C1 segment of cervical spinal cord (tissue), 14 donors: ENCODE data around the gene TAGLN3.

Source experiments
- DNase-seq, 14 donors: peaks; one replicate each; lab custom pipeline; 2025; lab: John Stamatoyannopoulos, UW

Gene TAGLN3

DNA sequence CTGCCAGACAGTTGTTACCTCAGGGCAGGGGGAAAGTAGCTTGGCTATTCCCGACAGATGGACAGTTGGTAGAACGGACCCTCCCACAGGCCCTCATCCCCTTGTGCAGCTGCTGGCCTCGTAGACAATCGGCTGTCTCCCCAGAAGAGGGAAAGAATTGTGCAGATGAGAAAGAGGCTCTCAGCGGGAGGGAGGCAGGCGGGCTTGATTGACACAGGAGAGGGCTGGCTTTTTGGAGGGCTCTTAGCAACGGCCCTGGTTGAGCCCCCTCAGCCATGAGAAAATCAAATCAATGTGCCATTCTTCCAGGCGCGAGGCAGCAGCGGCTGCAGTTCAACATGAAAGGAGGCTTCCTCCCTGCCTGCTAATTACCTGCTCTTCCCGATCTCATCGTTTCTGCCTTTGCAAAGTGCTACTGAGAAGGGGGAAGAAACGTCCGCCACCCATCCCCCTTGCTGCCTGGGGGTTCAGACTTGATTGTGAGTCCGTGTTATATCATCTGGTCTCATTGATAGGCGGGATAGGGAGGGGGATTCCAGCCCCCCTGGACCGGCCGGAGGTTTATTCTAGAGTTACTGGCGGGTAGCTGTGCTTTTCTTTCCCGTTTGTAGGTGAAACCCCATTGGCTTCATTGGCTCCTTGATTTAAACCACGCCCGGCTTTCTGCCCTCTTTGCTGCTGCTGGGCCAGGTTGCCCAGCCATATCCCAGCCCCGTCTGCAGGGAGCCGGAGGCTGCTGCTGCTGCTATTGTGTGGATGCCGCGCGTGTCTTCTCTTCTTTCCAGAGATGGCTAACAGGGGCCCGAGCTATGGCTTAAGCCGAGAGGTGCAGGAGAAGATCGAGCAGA, at the start of gene TAGLN3:
TAGLN3 (plus strand) TSS at position 287 of the 848 bp plus-strand sequence; CDS start at position 788, 501 bp downstream.
- peak in 8 of 14 donors; percentile 18 to 83 (median 40) for DNase-seq

DNA sequence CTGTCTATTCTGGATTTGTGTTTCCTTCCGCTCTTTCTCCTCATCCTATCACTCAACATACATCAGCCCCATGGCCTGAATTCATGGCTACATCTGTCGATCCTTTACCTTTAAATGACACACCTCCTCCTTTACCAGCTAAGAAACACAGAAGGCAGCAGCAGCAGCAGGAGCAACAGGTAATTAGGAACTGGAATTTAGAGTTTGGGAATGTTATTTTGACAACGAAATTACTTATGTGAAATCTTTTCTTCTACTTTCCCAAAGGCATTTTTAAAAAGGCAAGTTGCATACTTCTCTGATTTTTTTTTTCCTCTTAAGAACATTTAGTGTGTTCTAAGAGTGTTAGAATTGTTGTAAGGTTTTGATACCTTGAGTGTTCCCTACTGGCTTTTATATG, 49.0 kb upstream of the TAGLN3 start:
- DNase-seq: no peak

DNA sequence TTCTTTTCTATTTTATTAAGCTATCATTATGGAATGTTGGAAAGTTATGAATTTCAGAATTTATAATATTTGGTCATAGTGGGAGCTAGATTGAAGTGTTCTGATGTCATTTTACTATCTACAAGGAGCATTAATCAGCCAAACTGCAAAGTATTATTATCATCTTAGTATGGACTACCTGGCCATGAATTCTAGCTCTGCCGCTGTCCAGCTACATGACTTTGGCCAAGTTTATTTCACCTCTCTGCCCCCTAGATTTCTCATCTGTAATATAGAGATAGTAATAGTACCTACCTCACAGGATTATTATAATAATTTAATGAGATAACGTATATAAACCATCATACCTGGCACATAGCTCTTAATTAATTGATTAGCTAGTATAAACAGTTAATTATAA, 47.7 kb upstream of the TAGLN3 start:
- no peak for DNase-seq

DNA sequence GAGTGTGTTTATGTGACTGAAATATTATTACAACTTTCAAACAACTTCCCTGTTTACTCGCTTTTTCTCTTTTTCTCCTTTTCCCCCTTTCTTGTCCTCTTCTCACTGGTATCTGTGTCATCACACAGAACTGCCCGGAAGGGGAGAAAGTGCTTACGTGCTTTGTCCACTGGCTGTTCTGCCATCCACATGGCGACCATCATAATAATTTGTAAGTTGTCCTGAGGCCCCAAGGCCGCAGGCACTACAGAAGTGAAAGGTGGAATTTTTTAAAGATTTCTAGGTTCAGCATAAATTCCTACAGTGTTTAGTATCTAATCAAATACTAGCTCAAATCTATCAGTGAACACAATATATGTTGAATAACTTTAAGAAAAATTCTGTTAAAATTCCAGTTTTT, 46.6 kb upstream of the TAGLN3 start:
- no peak for DNase-seq

DNA sequence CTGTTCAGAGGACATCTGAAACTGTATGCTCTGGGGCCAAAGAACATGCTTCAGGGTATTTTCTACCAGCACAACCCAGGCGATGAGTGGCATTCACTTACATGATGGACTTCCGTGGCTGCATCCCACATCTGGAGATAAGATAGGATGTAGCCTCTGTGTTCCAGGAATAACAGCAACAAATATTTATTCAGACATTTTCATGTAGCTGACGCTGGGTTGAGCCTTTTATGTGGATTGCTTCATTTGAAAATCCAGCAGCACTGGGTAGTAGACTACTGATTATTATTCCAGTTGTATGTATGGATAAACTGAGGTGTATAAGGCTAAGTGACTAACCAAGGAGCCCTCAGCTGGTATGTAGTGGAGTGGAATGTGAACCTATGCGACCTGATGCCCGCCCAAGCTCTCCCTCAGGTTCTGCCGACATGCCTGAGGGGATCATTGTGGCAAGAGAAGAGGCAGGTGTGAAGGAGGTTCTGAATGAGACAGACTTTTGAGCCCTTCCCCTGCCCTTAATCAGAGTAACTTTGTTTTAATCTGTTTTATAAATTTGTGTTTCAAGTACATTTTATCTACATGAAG, 45.8 kb upstream of the TAGLN3 start:
- no peak for DNase-seq

DNA sequence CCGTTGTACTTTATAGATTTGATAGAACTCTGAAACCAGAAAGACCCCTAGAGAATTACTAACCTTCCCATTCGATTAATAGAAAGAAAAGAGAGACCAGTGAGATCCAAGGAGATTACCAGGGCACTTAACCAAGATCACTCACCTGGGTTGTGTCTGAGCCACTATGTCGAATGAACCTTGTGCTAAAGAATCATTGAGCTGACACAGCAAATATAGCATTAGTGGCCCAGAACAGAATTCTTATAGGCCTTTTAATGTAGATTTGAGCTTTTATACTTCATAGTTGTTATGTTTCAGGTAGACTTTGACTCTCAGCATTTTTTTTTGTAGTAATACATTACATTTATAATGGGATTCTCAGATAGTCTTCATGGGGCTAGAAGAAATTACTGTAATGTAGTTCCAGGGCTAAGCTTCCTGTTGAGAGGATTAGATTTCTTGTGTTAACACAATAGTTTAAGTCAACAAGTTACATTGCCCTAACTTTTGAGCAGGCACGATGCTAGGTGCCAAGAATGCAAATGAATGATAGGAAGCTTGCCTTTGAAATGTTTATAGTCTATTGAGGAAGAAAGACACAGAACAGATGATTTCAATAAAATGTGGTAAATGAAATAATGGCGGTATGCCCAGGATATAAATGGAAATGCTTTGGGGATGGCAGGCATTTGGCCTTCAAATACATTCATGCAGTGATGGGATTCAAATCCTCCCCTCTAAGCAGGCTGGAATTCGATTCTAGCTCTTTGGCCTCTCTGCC, 44.3 kb upstream of the TAGLN3 start:
- no peak for DNase-seq

DNA sequence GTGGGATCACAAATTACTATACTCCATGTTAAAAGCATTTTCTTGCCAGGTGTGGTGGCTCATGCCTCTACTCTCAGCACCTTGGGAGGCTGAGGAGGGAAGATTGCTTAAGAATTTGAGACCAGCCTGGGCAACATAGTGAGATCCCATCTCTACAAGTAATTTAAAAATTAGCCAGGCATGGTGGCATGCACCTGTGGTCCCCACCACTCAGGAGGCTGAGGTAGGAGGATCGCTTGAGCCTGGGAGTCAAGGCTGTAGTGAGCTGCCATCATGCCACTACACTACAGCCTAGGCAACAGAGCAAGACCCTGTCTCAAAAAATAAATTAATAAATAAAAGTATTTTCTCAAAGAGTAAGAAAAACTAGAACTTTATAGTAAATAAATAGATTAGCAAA, 42.8 kb upstream of the TAGLN3 start:
- no peak for DNase-seq

DNA sequence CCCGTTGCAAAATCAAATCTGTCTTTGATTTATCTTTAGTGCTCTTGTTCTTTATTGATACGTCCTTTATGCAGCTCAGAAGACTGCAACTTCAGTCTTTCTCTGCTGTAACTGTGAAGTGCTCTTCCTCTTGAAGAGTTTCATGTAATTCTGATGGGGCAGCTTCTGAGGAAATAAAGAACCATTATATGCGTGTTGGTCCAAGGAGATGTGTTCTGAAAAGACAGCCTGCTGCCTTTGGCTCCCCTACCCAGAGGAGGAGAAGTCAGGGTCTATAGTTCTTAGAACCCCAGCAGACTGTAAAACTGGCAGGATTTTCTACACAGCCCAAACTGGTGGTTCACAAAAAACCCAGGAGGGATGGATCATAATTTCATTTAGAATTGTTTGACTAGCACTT, 42.3 kb upstream of the TAGLN3 start:
- DNase-seq: no peak

DNA sequence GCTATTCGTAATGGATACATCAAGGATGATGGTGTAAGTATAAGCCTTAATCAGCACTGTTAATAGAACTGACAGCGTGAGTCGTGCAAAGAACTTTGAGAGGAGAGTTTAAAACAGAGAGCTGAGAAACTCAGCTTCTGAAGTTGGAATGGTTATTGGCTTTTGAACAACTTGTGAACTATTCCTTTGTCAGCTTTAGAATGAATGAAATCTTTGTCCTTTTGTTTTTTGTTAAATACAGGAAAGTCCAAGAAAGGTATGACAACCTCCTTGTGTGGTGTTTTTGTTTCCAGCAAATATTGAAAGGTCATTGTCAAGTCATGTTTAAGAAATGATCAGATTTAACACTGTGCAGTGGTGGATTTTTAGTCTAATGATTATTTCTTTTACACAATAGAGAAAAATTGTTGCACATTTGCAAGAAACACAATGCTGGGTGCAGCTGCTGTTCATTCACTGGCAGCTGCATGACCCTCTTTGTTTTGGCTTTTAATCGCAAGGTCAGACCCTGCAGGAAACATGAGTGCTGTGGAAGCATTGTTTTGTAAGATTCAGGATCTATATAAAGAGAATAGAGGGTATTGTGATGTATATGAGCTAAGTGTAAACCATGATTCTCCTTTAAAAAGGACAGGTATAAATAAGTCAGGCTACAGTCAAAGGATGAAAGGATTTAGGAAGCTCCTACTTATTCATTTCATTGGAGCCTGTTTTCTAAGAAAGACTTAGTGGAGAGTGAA, 41.6 kb upstream of the TAGLN3 start:
- DNase-seq: no peak

DNA sequence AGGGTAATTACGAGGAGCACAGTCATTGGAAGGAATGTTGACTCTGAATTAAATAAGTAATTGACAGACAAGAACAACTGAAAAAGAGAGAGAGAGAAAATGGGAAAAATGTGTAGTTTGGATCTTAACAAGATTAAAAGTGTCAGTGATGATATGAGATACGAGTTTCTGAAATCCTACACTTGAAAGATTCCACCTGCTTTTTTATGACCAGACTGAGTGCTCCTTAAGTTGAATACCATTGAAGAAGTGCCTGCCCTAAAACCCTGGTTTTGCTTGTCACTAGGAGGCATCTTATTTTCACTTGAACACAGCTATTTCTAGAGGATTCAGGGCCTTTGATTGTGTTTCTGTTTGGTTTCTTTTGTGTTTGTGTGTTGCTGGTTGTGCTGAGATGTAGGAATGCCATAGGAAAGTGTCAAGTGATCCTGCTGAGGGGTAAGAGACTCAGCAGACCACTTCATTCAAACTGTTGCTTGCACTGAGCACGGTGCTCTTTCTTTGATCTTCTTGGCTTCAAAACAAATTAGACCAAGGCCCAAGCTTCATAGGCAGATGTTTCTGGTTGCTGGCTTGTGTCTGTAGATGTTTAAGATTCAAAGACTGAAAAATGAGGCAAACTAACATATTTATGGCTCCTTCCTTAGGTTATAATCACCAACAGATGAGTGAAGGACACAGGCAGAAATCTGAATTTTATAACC, 37.1 kb upstream of the TAGLN3 start:
- DNase-seq: no peak

DNA sequence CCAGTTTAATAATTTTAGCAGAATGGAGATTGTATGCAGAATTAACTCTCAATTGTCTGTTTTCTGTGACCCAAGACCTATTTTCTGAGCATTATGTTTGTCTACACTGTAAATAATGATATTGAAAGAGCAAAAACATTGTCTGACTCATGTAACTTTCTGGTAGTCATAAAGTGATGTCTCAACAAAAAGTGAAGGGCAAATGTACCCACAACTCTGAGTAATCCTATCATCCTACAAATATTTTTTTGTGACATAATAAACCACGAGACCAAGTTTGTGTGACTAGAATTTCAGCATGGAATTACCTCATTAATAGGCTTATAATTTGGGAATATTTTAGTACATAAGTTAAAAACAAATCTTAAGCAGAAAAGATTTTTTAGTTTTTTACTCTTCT, 35.3 kb upstream of the TAGLN3 start:
- DNase-seq: no peak

DNA sequence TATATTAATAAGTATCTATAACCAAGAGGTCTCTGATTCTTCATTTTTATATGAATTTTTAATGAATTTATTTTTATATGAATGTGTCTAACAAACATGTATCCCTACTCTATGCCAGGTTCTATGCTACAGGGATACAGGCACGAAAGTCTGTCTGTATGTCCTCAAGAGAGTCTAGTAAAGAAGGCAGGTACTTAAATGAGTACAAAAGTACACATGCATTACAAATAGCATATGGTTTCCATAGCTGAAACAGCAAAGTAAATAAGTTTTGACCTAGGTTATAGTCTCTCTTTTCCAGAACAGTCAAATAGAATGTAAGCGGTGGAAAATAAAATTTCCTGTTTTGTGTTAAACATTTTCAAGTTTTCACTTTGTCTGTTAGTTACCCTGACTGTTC, 33.2 kb upstream of the TAGLN3 start:
- no peak for DNase-seq

DNA sequence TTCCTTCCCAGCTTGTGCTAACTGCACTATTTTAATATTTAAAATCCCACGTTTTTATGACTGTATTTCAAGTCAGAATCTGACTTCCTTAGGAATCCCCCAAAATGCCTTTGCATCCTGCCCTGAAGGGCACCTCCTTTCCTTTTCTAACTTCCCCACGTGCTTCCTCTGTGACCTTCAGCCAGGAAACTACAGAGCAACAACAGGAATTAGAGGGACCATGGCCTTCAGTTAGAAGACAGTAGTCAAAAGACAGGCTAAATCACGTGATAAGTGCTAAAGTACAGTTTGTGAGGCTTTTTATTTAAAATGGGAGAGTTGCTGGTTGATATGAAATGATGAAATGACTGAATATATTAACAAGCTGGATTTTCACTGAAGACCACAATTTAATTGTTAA, 31.7 kb upstream of the TAGLN3 start:
- no peak for DNase-seq

DNA sequence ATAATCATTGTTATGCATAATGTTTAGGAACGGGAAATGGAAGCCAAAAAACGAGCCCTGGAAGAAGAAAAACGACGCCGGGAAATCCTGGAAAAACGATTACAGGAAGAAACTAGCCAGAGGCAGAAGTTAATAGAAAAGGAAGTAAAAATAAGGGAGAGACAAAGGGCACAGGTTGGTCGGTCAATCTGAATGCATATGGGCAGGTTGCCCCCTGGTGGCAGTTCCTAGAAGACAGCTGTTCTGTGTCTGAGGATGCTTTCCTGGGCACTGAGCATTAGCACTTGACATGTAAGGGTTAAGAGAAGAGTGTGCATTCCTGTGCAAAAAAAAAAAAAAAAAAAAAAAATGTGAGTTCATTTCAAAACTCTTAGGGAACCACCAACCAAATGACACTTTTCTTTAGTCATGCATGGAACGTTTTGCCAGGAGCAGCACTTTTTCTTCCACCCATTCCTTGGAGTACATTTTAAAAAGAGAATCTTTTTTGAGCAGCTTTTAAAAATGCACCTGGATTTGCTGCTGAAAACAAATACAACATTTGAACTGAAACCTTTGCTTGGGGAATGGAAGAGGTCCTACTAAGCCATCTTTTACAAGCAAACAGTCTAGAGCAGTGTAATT, 31.0 kb upstream of the TAGLN3 start:
- peak in 11 of 14 donors; percentile 10 to 72 (median 41) for DNase-seq

DNA sequence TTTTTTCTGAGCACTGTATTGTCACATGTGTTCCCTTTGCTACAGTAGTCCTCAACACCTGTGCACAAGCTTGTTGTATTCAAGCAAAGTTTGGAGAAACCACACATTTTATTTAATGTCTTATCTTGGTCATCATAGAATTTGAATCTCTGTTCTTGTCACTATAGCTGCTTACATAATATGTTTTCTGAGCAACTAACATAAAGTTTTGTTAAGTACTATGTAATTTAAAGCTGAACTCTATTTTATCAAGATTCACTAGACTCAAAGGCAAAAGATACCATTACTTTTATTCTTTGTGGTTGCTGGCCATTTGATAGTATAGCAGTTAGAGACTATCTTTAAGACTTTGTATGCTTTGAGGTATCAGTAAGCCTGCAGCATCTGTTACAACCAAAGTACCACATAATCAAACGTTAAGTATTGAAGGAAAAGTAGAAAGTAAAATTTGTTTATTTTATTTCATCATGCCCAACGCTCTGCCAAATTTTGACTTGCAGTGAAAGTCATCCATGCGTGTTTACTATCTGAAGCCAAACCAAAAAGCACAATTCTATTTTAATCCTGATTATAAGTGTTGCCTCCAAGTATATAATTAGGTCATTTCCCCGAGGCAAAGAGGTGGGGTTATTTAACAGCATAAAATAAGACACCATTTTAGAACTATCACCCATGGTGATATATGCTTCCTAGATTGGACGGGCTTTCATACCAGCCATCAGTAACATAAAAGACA, 30.2 kb upstream of the TAGLN3 start:
- no peak for DNase-seq

DNA sequence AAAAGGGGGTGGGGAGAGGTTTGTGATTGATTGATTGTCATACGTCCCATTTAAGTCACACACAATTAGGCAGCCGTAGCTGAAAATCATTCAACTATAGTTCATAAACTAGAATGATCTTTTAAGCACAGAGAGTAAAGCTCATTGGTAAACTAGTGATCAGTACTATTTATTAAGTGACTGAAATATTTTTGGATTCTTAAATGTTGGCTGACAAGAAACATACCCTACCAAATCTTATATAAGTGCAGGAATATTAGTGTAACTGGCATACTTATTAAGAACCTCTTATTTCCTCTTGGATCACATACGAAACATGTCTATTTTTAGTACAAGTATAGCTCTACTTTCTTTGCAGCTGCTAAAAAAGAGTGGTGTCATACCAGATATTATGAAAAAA, 28.3 kb upstream of the TAGLN3 start:
- no peak for DNase-seq

DNA sequence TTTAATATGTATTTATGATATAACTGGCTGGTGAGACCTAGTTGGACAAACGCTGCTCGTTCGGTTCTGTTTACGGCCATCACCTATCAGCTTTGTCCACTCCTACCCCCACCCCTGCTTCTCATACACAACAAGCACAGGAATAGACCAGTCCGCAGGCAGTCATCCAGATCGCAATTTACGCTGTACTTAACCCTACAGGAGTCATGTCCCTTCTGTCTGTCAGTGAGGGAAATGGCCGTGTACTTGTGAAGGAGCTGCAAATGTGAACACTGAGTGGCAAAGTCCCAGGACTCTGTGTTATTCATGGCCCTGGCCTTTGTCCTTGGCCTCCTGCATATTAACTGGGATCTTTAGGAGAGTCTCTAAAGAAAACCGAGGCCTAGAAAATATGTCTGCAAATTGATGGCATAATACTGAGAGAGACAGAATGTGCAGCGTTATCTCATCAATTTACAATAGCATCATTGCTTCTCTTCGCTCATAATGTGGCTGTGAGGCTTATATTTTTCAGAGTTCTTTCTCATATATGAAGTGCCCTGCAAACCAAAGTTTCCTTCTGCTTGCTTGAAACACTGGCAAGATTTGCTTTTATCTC, 27.1 kb upstream of the TAGLN3 start:
- DNase-seq: peak in 1 of 14 donors; percentile 19

DNA sequence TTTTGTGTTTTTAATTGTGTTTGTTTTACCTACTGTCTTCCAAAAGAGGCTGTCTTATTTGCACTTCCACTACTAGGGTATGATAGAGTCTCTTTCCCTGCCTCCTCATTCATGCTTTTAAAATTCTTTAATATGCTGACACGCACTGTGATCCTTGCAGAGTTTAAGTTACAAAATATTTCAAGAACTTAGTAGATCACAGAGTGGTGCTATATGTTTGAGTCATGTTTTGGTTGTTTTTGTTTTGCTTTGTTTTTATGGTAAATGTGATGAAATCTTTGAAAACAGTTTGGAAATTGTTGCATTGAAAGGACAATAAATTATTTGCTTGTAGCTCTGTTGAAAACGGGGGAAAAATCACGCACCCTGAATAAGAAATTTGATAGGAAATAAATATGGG, 25.8 kb upstream of the TAGLN3 start:
- DNase-seq: no peak

DNA sequence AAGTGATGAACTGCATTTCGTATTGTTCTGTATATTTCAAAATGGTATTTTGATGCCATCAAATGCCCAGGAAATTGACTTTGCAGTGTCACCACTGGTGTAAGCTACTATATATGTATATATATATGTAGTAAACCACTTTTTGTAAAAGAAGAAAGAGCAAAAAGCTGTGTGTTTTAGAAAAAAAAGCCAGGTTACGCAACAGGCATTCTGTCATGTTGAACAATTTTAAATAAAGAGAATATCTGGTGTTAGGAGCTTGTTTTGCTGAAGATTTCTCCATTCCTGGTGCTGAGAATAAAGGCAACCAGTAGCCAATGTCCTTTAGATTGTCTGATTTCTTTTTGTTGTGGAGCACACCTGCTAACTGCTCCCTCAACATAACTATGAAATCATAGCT, 23.6 kb upstream of the TAGLN3 start:
- no peak for DNase-seq

DNA sequence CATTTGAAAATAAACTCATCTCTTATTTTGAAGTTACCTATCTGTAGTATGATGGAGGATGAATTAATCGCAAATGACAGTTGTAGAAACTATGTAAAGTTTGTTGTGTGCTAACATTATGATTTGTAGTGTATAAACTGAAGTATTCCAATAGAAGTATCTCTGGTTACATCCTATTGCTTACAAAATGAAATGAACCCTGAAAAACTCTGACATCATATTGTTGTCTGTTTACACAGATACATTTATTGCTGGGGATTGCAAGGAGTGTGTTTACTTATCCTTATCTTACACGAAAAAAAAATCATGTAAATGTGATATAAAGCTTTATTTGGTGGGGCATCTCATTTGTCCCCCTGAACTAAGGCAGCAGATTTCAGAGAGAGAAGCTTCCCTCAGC, 22.5 kb upstream of the TAGLN3 start:
- DNase-seq: no peak
